ENCODE results near the gene SULT4A1.
A peak's percentile ranks its signal among the peaks of the same experiment; 100 is the strongest.
"Not testable (repeated sequence)": the region's sequence is repeated elsewhere in the genome, so short reads cannot be mapped to it uniquely, and the experiment has no call there.

SULT4A1 gene

DNA sequence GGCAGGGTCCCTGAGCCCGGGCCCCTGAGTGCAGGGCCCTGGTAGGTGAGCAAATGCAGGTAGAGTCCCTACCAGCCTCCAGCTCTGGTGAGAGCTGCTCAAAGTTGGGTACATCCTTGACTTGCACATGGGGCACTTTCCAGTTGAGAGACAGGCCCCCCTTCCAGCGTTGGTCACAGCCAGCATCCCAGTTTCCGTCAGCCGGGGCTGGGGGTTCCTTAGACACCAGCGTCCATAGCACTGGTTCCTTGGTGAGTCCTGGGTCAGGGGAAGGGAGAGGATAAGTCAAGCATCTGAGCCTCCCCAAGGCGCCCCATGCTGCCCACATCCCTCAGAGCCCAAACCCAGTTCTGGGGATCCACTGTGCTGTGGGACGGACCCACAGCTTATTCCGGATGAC lies 23.9 kb upstream of the SULT4A1 start:
- no peak for DNase-seq (ENCODE audit: low read depth)

DNA sequence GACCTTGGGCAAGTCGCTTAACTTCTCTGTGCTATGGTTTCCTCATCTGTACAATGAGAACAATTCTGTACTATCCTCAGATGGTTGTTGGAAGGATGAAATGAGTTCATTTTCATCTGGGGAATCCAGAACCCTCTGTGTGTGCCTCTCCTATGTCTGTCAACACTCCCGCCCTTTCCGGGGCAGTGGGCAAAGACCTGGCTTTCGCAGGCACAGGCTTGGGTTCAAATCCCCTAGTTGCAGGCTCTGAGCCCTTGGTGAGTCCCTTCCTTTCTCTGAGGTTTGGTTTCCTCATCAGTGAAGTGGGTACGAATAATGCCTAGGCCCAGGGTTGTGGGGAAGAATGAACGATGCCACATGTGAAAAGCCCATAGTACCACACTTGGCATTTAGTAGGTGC lies 23.5 kb upstream of the SULT4A1 start:
- no peak for DNase-seq (ENCODE audit: low read depth)

DNA sequence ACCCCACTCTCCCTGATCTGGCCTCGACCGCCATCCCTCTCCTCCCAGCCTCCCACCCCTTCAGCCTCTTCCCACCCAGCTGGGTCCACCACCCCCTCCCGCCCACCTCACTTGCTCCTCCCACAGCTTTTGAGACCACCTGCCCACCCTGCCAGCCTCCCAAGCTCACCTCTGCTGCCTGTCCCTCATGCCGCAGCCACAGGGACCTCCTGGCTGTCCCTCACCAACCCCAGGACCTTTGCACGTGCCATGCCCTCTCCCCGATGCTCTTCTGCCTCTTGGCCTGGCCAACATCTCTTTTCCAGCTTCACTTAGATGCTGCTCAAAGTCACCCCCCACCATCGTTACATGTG lies 23.0 kb upstream of the SULT4A1 start:
- no peak for DNase-seq (ENCODE audit: low read depth)

DNA sequence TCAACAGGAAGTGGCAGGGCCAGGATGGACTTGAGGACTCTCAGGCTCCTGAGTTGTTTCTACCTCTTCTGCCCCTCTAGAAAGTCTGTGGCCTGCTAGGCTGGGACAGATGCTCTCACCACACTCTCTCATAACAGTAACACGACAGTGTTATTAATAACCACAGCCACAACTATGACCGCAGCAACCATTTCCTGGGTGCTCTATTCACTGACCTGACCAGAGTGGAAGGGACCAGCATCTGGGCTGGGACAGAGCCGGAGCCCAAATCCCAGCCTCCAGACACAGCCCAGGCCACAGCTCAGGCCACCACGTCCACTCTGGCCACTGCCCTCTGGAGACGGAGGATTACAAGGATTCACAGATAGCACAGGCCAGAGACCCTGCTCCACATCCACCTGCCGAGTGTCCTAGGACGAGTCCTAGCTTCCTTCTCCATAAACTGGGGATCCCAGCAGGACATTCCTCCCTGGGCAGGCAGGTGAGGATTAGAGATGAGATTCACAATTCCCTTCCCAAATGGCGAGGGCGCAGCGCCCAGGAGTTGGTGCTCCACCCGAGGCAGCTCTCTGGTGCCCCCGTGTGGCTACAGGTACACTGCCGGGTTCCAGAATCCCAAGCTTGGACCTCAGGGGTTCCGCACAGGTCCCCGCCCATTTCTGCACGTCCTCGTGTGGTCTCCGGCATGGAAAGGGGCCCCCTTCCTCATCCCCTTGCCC lies 22.4 kb upstream of the SULT4A1 start:
- no peak for DNase-seq (ENCODE audit: low read depth)

DNA sequence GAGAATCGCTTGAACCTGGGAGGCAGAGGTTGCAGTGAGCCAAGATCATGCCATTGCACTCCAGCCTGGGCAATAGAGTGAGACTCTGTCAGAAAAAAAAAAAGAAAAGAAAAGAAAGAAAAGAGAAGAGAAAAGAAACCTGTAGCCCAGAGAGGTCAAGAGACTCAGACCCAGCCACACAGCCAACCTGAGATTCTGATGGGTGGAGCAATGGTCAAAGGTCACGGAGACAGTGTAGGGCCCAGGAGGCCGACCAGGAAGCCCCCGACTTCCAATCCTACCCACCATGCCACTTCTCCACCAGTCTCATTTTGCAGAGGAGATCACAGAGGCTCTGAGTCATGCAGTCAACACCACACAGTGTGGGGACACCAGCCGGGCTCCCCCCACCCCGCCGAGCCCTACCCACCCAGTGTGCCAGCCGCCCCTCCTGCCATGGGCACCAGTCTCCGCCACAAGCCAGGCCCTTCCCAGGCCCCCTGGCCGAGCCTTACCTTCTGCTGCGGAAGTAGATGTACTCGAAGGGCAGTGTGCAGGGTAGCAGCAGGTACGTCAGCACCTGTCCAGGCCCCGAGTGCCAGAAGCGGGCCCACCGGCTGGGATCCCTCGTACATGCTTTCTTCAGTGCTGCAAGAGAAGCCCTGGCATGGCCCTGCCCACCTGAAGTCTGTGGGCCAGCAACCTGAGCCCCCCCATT lies 21.6 kb upstream of the SULT4A1 start:
- DNase-seq (ENCODE audit: low read depth): no peak

DNA sequence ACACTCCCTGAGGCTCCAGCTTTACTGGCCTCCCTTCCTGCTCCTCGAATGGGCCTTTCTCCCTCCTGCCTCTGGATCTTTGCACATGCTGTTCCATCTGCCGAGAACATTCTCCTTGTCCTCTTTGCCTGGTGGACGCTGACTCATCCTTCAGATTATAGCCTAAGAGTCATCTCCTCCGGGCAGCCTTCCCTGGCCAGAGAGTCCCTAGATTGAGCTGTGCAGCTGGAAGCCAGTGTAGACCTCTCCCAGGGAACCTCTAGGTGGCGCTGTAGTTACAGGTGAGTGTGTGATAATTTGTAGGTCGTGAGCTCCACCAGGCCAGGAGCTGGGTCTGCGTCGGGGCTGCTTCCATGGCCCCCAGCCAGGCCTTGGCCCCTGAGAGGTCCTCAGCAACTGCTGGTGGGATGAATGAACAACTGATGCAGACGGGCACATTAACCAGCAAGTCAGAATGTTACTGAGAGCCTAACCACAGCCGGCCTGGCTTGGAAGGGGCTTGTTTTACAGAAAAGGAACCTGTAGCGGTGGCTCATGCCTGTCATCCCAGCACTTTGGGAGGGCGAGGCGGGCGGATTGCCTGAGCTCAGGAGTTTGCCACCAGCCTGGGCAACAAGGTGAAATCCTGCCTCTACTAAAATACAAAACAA lies 20.8 kb upstream of the SULT4A1 start:
- DNase-seq (ENCODE audit: low read depth): peak; percentile 16

DNA sequence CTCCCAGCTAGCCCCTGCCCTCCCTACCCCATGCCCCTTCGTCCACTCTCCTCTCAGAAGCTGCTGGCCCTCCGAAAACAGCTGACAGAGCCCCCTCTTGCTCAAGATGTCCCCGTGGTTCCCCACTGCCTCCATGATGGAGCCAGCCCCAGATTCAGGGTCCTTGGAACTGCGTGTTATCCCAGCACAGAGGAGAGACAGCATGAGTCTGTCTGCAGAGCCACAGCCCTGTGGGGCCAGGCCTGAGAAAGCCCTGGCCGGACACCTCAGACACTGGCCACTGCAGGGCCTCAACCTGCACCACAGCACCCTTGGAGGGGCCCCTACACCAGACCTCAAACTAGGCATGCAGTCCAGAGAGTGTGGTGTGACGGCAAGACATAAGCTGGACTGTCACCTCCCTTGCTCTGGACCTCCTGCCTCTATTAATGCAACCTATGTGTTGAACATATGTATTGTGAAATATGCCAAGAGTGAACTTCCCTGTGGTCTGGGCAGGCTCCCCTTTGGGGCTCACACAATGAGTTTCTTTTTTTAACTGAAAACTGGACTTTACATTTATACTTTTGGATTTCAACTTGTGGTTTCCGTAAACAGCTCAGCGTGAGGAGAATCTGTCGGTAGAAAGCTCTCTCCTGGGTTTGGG lies 19.9 kb upstream of the SULT4A1 start:
- DNase-seq (ENCODE audit: low read depth): no peak

DNA sequence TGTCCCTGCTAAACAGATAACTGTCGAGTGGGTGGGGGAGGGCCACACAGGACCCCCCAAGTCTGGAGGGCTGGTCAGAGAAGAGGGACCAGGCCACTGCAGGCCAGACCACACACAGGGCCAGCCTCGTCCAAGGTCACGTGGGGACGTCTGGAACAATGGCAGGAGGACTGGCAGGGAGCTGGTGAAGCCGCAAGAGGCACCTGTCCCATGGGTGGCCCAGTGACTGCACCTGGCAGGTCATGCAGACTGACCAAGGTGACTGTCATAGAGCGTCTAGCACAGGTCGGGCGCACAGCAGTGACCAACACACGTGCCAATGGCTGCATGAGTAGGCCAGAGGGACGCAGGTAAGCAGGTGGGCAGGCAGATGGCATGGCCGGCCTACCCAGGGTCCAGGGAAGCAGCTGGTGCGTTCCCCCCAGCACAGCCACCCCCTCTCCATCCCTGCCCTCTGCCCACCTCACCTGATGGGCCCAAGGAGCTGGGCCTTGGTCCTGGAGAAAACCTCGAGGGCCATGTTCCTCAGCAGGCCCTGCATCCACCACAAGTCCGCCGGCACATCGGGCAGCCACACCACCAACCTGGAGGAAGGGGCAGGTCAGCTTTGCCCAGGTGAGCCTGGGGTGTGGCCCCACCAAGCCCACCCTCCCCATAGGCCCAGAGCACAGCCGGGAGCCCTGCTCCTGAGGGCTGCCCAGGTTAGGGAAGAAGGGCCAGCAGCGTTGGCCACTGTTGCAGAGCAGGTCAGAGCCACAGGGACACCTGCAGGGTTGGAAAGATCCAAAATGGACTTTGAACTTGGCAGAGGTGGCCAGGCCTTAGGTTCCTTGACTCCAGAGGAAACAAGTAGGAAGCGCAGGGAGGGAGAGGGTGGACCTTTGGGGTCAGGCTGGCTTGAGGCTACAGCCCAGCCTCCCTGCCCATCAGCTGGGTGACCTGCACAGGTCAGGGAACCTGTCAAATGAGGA lies 19.1 kb upstream of the SULT4A1 start:
- DNase-seq (ENCODE audit: low read depth): no peak

DNA sequence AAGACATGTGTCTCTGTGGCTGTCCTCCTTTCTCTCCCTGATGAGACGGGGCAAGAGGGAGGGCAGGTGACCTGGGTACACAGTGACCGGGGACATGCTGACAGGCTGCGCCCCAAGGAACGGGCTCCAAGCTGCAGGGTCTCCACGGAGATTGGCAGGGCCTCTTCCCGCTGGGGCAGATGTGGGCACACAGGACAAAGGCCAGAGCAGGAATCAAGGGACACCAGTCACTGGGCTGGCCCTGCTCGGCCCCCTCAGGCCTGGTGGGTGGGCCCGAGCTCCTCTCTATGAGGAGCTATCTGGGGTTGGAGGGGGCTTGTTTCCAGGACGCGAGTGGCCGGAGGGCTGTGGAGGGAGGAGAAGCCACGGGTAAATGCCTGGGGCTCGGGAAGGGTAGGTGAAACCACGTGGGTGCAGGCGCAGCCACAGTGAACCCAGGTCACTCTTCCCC lies 18.3 kb upstream of the SULT4A1 start:
- DNase-seq (ENCODE audit: low read depth): no peak

DNA sequence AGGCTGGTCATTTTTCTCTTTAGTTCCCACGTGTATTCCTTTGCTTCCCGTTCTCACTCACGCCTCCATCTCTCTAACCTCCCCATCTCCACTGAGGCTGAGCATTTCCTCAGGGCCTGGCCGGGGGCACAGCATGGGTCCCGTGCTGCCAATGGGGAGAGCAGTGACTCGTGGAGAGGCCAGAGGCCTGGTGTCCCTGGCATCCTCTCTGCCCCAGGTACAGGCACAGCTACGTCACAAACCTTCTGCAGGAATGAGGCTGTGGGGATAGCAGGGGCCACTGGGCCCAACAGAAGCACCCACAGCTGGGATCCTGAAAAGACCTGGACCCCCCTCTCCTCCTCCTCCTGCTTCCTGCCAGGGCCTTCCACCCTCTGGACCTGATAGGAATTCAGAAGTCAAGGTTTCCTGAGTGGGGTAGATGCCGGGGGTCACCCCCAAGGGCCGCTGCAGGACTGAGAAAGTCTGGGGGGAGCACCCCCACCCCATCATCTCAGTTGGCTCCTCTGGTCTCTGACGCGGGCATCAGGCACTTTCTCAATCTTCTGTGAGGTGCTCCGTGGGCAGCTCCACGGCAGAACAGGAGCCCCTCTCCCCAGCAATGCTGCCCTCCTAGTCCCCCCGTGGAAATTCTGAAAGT lies 17.7 kb upstream of the SULT4A1 start:
- DNase-seq (ENCODE audit: low read depth): no peak

DNA sequence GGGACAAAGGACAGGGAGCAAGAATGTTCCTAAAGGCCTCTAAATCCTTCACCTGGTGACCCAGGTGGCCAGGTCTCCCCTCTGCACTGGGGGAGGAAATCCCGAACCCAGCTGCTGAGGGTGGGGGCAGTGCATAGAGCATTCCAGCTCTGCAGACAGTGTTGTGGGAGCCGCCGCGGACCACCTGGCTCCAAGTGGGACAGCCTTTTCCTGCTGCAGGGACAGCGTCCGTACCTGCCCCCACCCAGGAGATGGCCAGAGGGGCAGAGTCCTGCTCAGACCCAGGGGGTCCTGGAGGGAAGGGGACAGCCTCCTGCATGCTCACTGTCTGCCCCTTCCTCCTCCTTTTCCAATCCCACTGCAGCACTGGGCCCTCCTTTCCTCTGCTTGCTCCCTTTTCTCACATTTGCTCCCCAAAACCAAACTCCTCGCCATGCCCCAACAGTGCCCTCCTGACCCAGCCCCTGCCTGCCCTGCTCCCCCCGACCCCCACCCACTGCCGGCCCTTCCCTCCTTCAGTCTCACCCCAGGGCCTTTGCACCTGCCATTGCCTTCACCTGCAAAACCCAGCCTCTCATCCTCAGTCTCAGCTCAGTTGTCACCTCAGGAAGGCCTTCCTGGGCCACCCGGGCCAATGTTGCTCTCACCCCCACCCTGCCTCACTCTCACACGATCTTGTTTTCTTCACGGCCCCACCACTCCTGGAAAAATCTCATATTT lies 16.7 kb upstream of the SULT4A1 start:
- DNase-seq (ENCODE audit: low read depth): no peak

DNA sequence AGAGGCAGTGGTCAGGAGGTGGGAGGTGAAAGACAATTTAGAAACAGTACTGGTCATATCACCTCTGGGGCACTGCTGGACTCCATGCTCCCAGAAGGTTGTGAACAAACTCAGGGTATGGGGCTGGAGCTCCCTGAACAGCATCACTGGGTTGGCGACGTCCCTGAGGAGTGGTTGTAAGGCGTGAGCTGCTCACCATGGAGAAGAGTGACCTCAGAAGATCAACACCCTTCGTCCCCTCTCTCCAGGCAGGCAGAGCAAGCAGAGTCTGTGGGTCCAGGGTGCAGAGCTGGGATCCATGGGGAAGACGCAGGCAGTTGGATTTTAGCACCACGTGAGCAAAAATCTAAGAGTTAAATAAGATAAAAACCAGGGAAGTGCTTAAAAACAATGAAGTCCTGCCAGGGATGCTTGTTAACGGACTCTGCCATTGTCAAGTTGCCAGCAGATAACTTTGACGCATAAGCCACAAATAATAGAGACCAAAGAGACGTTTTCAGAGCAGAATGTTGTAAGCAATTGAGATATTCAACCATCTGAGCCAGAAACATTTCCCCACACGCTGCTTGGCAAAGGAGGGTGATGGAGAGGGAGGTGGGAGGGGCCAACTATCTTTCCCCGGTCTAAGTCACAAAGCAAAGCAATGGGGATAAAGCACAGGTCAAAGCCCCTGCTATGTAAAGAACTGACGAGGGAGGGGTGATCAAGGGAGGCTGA lies 15.9 kb upstream of the SULT4A1 start:
- DNase-seq (ENCODE audit: low read depth): no peak

DNA sequence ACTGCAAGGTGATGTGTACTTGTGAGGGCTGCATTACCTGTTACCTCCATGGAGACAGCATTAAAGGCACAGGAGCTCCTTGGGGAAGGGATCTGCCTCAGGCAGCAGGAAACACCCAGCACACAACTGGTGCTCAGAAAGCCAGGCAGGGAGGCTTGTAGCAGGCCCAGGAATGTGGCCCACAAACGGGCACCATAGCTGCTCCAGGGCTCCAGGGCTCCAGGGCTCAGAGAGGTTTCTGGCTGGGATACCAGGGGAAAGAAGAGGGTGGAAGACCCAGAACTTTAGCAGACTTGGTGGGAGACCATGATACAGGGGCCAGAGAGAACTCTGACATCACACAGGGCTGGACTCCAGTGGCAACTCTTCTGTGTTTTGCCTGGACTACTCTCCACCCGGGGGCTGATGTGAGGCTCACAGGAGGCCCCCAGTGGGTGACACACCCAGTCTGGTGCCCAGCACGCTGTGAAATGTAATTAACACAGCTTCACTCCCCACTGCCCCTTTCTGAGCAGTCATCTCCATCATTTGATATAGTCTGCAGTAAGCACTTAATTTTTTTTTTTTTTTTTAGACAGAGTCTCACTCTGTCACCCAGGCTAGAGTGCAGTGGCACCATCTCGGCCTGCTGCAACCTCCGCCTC lies 14.7 kb upstream of the SULT4A1 start:
- no peak for DNase-seq (ENCODE audit: low read depth)

DNA sequence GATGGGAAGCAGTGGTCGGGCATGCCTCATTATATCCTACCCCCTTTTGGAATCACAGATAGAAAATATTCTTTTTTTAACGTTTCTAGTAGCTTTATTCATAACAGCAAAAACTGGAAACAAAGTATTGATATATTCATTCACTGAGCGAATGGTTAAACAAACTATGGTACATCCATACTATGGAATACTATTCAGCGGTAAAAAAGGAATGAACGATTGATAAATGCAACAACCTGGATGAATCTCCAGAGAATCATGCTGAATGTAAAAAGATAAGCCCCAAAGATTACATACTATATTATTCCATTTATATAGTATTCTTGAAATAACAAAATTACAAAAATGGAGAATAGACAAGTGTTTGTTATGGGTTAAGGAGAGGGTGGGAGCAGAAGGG lies 7.5 kb upstream of the SULT4A1 start:
- DNase-seq (ENCODE audit: low read depth): no peak

DNA sequence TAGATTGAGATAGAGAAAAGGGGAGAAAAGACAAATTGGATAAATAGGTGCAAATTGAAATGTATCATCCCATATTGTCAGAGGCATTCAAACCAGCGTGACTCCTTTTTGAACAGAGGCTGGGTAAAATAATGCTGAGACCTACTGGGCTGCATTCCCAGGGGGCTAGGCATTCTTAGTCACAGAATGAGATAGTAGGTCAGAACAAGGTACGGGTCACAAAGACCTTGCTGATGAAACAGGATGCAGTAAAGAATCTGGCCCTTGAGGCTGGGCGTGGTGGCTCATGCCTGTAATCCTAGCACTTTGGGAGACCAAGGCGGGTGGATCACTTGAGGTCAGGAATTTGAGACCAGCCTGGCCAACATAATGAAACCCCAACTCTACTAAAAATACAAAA lies 6.7 kb upstream of the SULT4A1 start:
- DNase-seq (ENCODE audit: low read depth): not testable (repeated sequence)

DNA sequence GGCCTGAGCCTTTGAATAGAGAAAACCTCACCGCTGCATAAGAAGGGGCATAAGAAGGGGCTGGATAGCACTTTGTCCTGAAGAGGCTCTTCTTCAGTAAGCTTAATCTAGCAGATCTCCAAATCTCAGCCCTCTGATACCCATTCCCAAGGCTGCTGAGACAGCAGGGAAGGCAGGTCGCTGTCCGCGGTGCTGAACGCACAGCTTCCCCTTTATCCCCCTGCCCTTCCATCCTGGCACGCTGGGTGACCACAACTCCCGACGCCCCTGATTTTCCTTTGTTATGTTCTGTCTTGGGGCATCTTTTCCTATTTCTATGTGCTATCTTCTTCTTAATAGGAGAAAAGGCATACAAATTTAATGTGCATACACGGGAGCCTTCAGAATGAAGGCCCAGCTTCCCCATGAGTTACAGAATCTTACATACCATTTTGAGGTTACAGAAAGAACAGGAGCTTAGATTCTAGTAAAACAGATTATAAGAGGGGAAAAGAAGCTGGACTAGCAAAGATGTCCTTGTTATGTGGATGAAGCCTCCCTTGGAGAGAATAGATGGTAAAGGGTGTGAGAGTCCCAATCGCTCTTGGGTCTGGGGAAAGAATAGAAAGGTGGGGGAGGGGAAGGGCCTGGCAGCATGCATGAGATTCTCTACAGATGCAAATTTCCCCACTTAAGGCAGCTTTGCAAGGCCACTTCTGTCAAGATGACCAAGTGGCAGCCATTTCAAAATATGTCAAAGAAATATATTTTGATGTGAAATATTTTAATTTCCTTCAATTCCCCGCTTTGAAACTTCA lies 5.7 kb upstream of the SULT4A1 start:
- no peak for DNase-seq (ENCODE audit: low read depth)

DNA sequence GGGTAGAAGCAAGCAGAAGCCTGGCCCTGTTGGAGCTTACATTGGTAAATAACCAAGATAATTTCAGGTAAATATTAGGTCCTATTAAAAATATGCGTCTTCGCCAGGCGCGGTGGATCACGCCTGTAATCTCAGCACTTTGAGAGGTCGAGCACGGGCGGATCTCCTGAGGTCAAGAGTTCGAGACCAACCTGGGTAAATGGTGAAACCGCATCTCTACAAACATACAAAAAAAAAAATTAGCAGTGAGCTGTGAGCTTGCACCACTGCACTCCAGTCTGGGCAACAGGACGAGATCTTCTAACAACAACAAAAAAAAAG lies 529 bp upstream of the SULT4A1 start:
- no peak for DNase-seq (ENCODE audit: low read depth)

DNA sequence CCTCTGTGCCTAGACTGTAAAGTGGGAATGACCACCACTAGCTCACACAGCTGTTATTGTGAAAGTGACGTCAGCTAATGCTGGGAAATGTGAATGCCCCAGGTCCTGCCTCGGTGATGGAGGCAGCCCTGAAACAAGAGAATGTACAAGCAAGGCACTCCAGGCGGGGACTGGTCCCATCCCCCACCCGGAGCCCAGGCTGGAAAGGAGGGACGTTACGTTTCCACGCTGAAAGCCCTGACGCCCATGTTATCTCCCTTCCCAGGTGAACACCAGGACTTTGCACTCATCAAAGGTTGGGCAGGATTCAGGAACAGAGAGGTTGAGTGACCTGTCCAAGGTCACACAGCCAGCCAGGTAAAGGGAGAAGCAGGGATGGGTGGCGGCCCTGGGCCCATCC lies 784 bp downstream of the SULT4A1 start:
- no peak for DNase-seq (ENCODE audit: low read depth)

DNA sequence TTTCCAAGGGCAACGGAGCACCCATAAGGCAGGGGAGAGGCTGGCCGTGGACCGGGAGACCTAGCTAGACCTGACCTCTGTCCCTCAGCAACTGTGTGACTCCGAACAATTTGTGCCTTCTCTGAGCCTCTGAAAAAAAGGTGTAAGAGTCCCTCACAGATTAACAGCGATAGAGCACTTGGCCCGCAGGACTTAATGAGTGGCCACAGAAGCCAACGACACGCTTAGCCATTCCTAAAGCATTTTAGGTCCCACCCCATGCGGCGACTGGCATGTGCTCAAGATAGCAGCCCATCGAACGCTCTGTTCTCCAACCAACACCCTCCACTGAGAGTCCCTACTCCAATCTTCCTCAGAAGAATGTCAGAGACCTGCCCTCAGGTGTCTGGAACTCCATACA lies 1.5 kb downstream of the SULT4A1 start:
- no peak for DNase-seq (ENCODE audit: low read depth)

Measured in T follicular helper cell (primary cell).